HepG2 (cell line): ENCODE results near the gene TGM2. TPM values are rescaled to one million over a fixed set of nuclear protein-coding genes. Genes with fewer than 3 reads are reported as not detected.

ENCODE experiments used
- ETV6 ChIP-seq: sonication (generic); formaldehyde crosslinking; conservative IDR thresholded peaks from 2 replicates; pipeline ENCODE4 v1.4.0; 2020; ENCODE audit warnings: missing genetic modification reagents
- FOSL1 ChIP-seq: sonication (generic); formaldehyde crosslinking; IDR thresholded peaks from 2 replicates; pipeline ENCODE4 v1.9.0; 2021; ENCODE audit warnings: missing genetic modification reagents, borderline replicate concordance
- KDM1A ChIP-seq: IDR thresholded peaks from 2 replicates; pipeline ENCODE4 v1.6.1; 2016; ENCODE audit warnings: missing compliant biosample characterization
- NBN ChIP-seq: fragments of 450-650 bp; conservative IDR thresholded peaks from 2 replicates; pipeline ENCODE4 v1.6.1; 2017
- POLR2AphosphoS5 ChIP-seq: IDR thresholded peaks from 2 replicates; pipeline ENCODE4 v1.6.1; 2012; ENCODE audit warnings: low read depth, low read length
- RELA ChIP-seq: sonication (generic); formaldehyde crosslinking; IDR thresholded peaks from 2 replicates; pipeline ENCODE4 v1.4.0; 2020; ENCODE audit warnings: missing genetic modification reagents
- SMAD9 ChIP-seq: sonication (generic); formaldehyde crosslinking; IDR thresholded peaks from 2 replicates; pipeline ENCODE4 v1.5.1; 2020; ENCODE audit warnings: mild to moderate bottlenecking, missing genetic modification reagents
- SMARCC2 ChIP-seq: fragments of 450-650 bp; IDR thresholded peaks from 2 replicates; pipeline ENCODE4 v1.6.1; 2017; ENCODE audit warnings: antibody characterized with exemption, mild to moderate bottlenecking
- SP2 ChIP-seq: sonication (generic); formaldehyde crosslinking; IDR thresholded peaks from 2 replicates; pipeline ENCODE4 v1.5.1; 2020; ENCODE audit warnings: mild to moderate bottlenecking, missing genetic modification reagents
- TMF1 ChIP-seq: sonication (generic); formaldehyde crosslinking; IDR thresholded peaks from 2 replicates; pipeline ENCODE4 v1.8.1; 2022; ENCODE audit warnings: low read depth, missing genetic modification reagents
- ZNF235 ChIP-seq: sonication (generic); formaldehyde crosslinking; IDR thresholded peaks from 2 replicates; pipeline ENCODE4 v1.8.1; 2023; ENCODE audit warnings: mild to moderate bottlenecking, missing genetic modification reagents, borderline replicate concordance
- ZNF251 ChIP-seq: sonication (generic); formaldehyde crosslinking; IDR thresholded peaks from 2 replicates; pipeline ENCODE4 v1.9.0; 2021; ENCODE audit warnings: mild to moderate bottlenecking, missing genetic modification reagents
- polyA plus RNA-seq, 8 experiments: library from polyadenylated mRNA; depleted of rRNA in 3 of 8; stranded (reverse) in 7 of 8; unstranded in 1 of 8; fragments of >200 nt; fragmentation: Illumina TruSeq in 4 of 8; extraction: Trizol in 4 of 8; gene quantifications; 2 replicates each; pipeline versions ENCODE4 v1.2.1 to v1.2.3, GENCODE V29; 2011 to 2016; ENCODE audit warnings: low read depth in 4 of 8, missing spikeins in 1 of 8, mixed read lengths in 1 of 8; ENCODE audit not compliant: insufficient read depth in 1 of 8
- total RNA-seq, 5 experiments: library from RNA; depleted of rRNA; stranded (reverse); fragments of >200 nt; fragmentation: Illumina TruSeq; extraction: Trizol; gene quantifications; 2 replicates each; pipeline ENCODE4 v1.2.3, GENCODE V29; 2016; ENCODE audit warnings: low read depth in 1 of 5
- TF ChIP-seq, protein P1 (sequence below): sonication (generic); formaldehyde crosslinking; IDR thresholded peaks from 2 replicates; pipeline ENCODE4 v1.4.0; 2020; ENCODE audit warnings: low read depth, mild to moderate bottlenecking, missing genetic modification reagents
- TF ChIP-seq, protein P2 (sequence below): sonication (generic); formaldehyde crosslinking; IDR thresholded peaks from 2 replicates; pipeline ENCODE4 v1.9.0; 2022; ENCODE audit warnings: low read depth, missing genetic modification reagents
- TF ChIP-seq, protein P3 (sequence below): sonication (generic); formaldehyde crosslinking; IDR thresholded peaks from 2 replicates; pipeline ENCODE4 v1.5.1; 2020; ENCODE audit warnings: missing genetic modification reagents, mild to moderate bottlenecking, borderline replicate concordance
- TF ChIP-seq, protein P4 (sequence below): sonication (generic); formaldehyde crosslinking; IDR thresholded peaks from 2 replicates; pipeline ENCODE4 v1.5.0; 2020; ENCODE audit warnings: mild to moderate bottlenecking, missing genetic modification reagents, borderline replicate concordance
- TF ChIP-seq, protein P5 (sequence below): sonication (generic); formaldehyde crosslinking; IDR thresholded peaks from 2 replicates; pipeline ENCODE4 v1.4.0; 2020; ENCODE audit warnings: missing genetic modification reagents, borderline replicate concordance

TGM2 gene
- total and polyA plus RNA-seq, 2 of the 13 experiments (the other 11 are each of a cell fraction or from before 2014, with no cell fraction given) = 4.2 to 46.4 TPM

DNA sequence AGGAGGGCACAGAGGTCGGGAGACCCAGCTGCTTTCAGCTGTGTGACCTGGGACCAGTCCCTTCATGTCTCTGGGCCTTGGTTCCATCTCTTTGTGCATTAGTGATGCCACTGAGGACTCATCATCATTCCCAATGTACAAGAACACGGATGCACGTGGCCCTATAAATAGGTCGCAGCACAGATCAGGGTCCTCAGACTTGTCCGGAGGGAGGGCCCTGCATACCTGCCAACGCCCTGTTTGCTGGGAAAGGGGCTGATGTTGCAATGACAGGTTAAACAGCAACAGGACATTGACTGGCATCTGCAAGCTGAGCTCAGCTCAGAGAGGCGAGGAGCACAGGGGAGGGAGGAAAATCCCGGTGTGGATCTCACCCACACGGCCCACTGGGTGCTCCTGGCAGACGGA, 21.8 kb downstream of the TGM2 start (continued):
- TF ChIP-seq, protein P1, sequence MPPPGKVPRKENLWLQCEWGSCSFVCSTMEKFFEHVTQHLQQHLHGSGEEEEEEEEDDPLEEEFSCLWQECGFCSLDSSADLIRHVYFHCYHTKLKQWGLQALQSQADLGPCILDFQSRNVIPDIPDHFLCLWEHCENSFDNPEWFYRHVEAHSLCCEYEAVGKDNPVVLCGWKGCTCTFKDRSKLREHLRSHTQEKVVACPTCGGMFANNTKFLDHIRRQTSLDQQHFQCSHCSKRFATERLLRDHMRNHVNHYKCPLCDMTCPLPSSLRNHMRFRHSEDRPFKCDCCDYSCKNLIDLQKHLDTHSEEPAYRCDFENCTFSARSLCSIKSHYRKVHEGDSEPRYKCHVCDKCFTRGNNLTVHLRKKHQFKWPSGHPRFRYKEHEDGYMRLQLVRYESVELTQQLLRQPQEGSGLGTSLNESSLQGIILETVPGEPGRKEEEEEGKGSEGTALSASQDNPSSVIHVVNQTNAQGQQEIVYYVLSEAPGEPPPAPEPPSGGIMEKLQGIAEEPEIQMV (CRISPR knock-in tag) = peak; percentile 87; the same call in 1 of the 2 replicates
- TF ChIP-seq SMARCC2 = no peak
- no peak for TF ChIP-seq ZNF235 (CRISPR knock-in tag)
- TF ChIP-seq, protein P2, sequence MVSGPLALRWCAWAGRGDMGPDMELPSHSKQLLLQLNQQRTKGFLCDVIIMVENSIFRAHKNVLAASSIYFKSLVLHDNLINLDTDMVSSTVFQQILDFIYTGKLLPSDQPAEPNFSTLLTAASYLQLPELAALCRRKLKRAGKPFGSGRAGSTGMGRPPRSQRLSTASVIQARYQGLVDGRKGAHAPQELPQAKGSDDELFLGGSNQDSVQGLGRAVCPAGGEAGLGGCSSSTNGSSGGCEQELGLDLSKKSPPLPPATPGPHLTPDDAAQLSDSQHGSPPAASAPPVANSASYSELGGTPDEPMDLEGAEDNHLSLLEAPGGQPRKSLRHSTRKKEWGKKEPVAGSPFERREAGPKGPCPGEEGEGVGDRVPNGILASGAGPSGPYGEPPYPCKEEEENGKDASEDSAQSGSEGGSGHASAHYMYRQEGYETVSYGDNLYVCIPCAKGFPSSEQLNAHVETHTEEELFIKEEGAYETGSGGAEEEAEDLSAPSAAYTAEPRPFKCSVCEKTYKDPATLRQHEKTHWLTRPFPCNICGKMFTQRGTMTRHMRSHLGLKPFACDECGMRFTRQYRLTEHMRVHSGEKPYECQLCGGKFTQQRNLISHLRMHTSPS (CRISPR knock-in tag) = peak; percentile 95
- peak; percentile 52; the same call in 1 of the 2 replicates for TF ChIP-seq TMF1 (CRISPR knock-in tag)
- TF ChIP-seq SP2 (CRISPR knock-in tag) = peak; percentile 68; the same call in 1 of the 2 replicates
- TF ChIP-seq ZNF251 = 0 out of 2 replicates have a peak, but pooled peaks have one; percentile 28
- TF ChIP-seq FOSL1 (CRISPR knock-in tag) = no peak
- TF ChIP-seq, protein P3, sequence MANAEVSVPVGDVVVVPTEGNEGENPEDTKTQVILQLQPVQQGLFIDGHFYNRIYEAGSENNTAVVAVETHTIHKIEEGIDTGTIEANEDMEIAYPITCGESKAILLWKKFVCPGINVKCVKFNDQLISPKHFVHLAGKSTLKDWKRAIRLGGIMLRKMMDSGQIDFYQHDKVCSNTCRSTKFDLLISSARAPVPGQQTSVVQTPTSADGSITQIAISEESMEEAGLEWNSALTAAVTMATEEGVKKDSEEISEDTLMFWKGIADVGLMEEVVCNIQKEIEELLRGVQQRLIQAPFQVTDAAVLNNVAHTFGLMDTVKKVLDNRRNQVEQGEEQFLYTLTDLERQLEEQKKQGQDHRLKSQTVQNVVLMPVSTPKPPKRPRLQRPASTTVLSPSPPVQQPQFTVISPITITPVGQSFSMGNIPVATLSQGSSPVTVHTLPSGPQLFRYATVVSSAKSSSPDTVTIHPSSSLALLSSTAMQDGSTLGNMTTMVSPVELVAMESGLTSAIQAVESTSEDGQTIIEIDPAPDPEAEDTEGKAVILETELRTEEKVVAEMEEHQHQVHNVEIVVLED (CRISPR knock-in tag) = peak; percentile 76
- TF ChIP-seq ETV6 = peak; percentile 41; the same call in 1 of the 2 replicates
- no peak for TF ChIP-seq NBN
- TF ChIP-seq, protein P4, sequence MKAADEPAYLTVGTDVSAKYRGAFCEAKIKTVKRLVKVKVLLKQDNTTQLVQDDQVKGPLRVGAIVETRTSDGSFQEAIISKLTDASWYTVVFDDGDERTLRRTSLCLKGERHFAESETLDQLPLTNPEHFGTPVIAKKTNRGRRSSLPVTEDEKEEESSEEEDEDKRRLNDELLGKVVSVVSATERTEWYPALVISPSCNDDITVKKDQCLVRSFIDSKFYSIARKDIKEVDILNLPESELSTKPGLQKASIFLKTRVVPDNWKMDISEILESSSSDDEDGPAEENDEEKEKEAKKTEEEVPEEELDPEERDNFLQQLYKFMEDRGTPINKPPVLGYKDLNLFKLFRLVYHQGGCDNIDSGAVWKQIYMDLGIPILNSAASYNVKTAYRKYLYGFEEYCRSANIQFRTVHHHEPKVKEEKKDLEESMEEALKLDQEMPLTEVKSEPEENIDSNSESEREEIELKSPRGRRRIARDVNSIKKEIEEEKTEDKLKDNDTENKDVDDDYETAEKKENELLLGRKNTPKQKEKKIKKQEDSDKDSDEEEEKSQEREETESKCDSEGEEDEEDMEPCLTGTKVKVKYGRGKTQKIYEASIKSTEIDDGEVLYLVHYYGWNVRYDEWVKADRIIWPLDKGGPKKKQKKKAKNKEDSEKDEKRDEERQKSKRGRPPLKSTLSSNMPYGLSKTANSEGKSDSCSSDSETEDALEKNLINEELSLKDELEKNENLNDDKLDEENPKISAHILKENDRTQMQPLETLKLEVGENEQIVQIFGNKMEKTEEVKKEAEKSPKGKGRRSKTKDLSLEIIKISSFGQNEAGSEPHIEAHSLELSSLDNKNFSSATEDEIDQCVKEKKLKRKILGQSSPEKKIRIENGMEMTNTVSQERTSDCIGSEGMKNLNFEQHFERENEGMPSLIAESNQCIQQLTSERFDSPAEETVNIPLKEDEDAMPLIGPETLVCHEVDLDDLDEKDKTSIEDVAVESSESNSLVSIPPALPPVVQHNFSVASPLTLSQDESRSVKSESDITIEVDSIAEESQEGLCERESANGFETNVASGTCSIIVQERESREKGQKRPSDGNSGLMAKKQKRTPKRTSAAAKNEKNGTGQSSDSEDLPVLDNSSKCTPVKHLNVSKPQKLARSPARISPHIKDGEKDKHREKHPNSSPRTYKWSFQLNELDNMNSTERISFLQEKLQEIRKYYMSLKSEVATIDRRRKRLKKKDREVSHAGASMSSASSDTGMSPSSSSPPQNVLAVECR (CRISPR knock-in tag) = peak; percentile 75; the same call in 1 of the 2 replicates
- TF ChIP-seq, protein P5, sequence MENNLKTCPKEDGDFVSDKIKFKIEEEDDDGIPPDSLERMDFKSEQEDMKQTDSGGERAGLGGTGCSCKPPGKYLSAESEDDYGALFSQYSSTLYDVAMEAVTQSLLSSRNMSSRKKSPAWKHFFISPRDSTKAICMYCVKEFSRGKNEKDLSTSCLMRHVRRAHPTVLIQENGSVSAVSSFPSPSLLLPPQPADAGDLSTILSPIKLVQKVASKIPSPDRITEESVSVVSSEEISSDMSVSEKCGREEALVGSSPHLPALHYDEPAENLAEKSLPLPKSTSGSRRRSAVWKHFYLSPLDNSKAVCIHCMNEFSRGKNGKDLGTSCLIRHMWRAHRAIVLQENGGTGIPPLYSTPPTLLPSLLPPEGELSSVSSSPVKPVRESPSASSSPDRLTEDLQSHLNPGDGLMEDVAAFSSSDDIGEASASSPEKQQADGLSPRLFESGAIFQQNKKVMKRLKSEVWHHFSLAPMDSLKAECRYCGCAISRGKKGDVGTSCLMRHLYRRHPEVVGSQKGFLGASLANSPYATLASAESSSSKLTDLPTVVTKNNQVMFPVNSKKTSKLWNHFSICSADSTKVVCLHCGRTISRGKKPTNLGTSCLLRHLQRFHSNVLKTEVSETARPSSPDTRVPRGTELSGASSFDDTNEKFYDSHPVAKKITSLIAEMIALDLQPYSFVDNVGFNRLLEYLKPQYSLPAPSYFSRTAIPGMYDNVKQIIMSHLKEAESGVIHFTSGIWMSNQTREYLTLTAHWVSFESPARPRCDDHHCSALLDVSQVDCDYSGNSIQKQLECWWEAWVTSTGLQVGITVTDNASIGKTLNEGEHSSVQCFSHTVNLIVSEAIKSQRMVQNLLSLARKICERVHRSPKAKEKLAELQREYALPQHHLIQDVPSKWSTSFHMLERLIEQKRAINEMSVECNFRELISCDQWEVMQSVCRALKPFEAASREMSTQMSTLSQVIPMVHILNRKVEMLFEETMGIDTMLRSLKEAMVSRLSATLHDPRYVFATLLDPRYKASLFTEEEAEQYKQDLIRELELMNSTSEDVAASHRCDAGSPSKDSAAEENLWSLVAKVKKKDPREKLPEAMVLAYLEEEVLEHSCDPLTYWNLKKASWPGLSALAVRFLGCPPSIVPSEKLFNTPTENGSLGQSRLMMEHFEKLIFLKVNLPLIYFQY (CRISPR knock-in tag) = peak; percentile 79
- TF ChIP-seq RELA = peak; percentile 94
- TF ChIP-seq SMAD9 (CRISPR knock-in tag) = no peak
- TF ChIP-seq KDM1A = peak; percentile 96; the same call in 1 of the 2 replicates
- TF ChIP-seq POLR2AphosphoS5 = peak; percentile 69
